IPS DF 4.7 (cell line): ENCODE data around the gene DIDO1.
"Not testable (repeated sequence)": the region's sequence is repeated elsewhere in the genome, so short reads cannot be mapped to it uniquely, and the experiment has no call there.

Experiments used
- DNase-seq: peaks from one replicate; pipeline ENCODE4 v3.0.0-alpha.2; 2013; ENCODE audit warnings: low spot score; ENCODE audit errors: extremely low read depth

The DIDO1 gene

GRCh38 chr20:62962891-62963613 is 36.7 kb upstream of the DIDO1 start:
- DNase-seq: no peak

GRCh38 chr20:62962221-62962879 is 36.0 kb upstream of the DIDO1 start:
- DNase-seq: no peak

- no peak for DNase-seq
Observed at GRCh38 chr20:62961799-62962198, 35.5 kb upstream of the DIDO1 start.

GRCh38 chr20:62961310-62961783 is 35.0 kb upstream of the DIDO1 start:
- DNase-seq: no peak

- not testable (repeated sequence) for DNase-seq
Observed at GRCh38 chr20:62960446-62961309, 34.4 kb upstream of the DIDO1 start.

- DNase-seq: no peak
Observed at GRCh38 chr20:62959998-62960436, 33.7 kb upstream of the DIDO1 start.

- no peak for DNase-seq
Observed at GRCh38 chr20:62959101-62959971, 33.0 kb upstream of the DIDO1 start.

- no peak for DNase-seq
Observed at GRCh38 chr20:62958388-62959100, 32.2 kb upstream of the DIDO1 start.

- DNase-seq: no peak
Observed at GRCh38 chr20:62957136-62958117, 31.1 kb upstream of the DIDO1 start.

- no peak for DNase-seq
Observed at GRCh38 chr20:62956387-62957135, 30.3 kb upstream of the DIDO1 start.

GRCh38 chr20:62955519-62956386 is 29.4 kb upstream of the DIDO1 start:
- DNase-seq: no peak

GRCh38 chr20:62953839-62954703 is 27.8 kb upstream of the DIDO1 start:
- no peak for DNase-seq

GRCh38 chr20:62952968-62953838 is 26.9 kb upstream of the DIDO1 start:
- no peak for DNase-seq

- no peak for DNase-seq
Observed at GRCh38 chr20:62952373-62952967, 26.2 kb upstream of the DIDO1 start, which contains the start of gene SLC17A9. TSS of gene SLC17A9 (plus strand) at chr20:62952709. CDS start at chr20:62952831, 122 bp downstream.

- no peak for DNase-seq
Observed at GRCh38 chr20:62951896-62952372, 25.6 kb upstream of the DIDO1 start.
